ENCODE results near the gene C1R.

DNA sequence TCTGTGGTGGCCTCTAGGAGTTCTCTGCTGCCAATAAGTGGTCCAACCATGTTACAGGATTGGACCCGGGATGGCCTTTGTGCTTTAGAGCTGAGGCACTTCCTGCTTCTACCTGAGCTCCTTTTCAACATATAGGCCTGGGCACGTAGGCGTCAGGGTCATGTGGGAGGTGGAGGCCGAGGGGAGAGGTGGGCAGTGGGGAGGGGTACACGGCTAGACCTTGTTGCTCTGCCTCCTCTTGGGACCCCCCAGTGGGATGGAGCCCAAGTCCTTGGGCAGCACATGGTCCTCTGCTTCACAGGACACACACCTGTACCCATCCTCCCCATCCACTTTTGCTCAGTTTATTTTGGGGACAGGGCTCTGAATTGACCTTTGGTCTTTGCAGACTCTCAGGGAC, 29.1 kb upstream of the C1R start:
- TF ChIP-seq, protein P1, sequence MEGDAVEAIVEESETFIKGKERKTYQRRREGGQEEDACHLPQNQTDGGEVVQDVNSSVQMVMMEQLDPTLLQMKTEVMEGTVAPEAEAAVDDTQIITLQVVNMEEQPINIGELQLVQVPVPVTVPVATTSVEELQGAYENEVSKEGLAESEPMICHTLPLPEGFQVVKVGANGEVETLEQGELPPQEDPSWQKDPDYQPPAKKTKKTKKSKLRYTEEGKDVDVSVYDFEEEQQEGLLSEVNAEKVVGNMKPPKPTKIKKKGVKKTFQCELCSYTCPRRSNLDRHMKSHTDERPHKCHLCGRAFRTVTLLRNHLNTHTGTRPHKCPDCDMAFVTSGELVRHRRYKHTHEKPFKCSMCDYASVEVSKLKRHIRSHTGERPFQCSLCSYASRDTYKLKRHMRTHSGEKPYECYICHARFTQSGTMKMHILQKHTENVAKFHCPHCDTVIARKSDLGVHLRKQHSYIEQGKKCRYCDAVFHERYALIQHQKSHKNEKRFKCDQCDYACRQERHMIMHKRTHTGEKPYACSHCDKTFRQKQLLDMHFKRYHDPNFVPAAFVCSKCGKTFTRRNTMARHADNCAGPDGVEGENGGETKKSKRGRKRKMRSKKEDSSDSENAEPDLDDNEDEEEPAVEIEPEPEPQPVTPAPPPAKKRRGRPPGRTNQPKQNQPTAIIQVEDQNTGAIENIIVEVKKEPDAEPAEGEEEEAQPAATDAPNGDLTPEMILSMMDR (IDR thresholded peaks at IDR 0.05), result no peak
- no peak for TF ChIP-seq POLR2AphosphoS5 (IDR thresholded peaks at IDR 0.05; ENCODE audit: low read depth, low read length)
- no peak for TF ChIP-seq RCOR1 (IDR thresholded peaks at IDR 0.05; ENCODE audit: low read length)
- TF ChIP-seq RAD21 (IDR thresholded peaks at IDR 0.05; ENCODE audit: low read length), result no peak
- TF ChIP-seq, protein P2, sequence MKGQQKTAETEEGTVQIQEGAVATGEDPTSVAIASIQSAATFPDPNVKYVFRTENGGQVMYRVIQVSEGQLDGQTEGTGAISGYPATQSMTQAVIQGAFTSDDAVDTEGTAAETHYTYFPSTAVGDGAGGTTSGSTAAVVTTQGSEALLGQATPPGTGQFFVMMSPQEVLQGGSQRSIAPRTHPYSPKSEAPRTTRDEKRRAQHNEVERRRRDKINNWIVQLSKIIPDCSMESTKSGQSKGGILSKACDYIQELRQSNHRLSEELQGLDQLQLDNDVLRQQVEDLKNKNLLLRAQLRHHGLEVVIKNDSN (IDR thresholded peaks at IDR 0.05; ENCODE audit: borderline replicate concordance, low read depth), result no peak

Measured in SK-N-SH (cell line).